Type B pancreatic cell (in vitro differentiated cells): Measurements from ENCODE around the gene QRFP. TPM values are rescaled to one million over a fixed set of nuclear protein-coding genes. Genes with fewer than 3 reads are reported as not detected.

Experiments
- DNase-seq: peaks from one replicate; pipeline ENCODE4 v3.0.0; 2021; ENCODE audit warnings: mixed read lengths; ENCODE audit not compliant: unreplicated experiment; ENCODE audit errors: extremely low spot score
- H3K27ac Mint-ChIP-seq: 2 replicates; pipeline ENCODE4 v1.8.0; 2021; ENCODE audit warnings: mild to moderate bottlenecking, mixed read lengths
- H3K27me3 Mint-ChIP-seq: 2 replicates; pipeline ENCODE4 v1.8.0; 2021; ENCODE audit warnings: mixed read lengths
- H3K36me3 Mint-ChIP-seq: 2 replicates; pipeline ENCODE4 v1.8.0; 2021; ENCODE audit warnings: mixed read lengths
- H3K4me1 Mint-ChIP-seq: one replicate; pipeline ENCODE4 v1.8.0; 2021; ENCODE audit warnings: mixed read lengths; ENCODE audit not compliant: unreplicated experiment
- H3K4me3 Mint-ChIP-seq: 2 replicates; pipeline ENCODE4 v1.8.0; 2021; ENCODE audit warnings: mild to moderate bottlenecking, mixed read lengths
- H3K9me3 Mint-ChIP-seq: 2 replicates; pipeline ENCODE4 v1.8.0; 2021; ENCODE audit warnings: mixed read lengths
- CTCF ChIP-seq: fragments of 200-600 bp; sonication (generic); conservative IDR thresholded peaks from 2 replicates; pipeline ENCODE4 v1.5.0; 2021; ENCODE audit warnings: antibody characterized with exemption, mild to moderate bottlenecking
- total RNA-seq: library from RNA; stranded (reverse); gene quantifications from 2 replicates; pipeline ENCODE4 v1.2.1, GENCODE V29; 2021; ENCODE audit warnings: low replicate concordance

QRFP gene
- total RNA-seq, 1 donor from 2014 or later, result not detected

GRCh38 chr9:130861372-130862180 lies 35.0 kb downstream of the QRFP start:
- Mint-ChIP-seq H3K9me3 (no peaks in the 10 kb centered on the region), H3K27me3 (no peaks in the 10 kb centered on the region), H3K27ac (no peak overlapping the region), H3K36me3 (peaks cover 36% of the 10 kb centered on the region), H3K4me1 (peaks cover 57% of the 10 kb centered on the region), H3K4me3 (no peak overlapping the region)
- no peak for TF ChIP-seq CTCF
- no peak for DNase-seq

GRCh38 chr9:130860458-130861316 lies 35.9 kb downstream of the QRFP start:
- peak overlapping the region; percentile 57 for H3K27ac Mint-ChIP-seq
- H3K9me3 Mint-ChIP-seq, result no peaks in the 10 kb centered on the region
- peaks cover 52% of the 10 kb centered on the region for H3K4me1 Mint-ChIP-seq
- H3K27me3 Mint-ChIP-seq, result no peaks in the 10 kb centered on the region
- DNase-seq, result no peak
- peaks cover 35% of the 10 kb centered on the region for H3K36me3 Mint-ChIP-seq
- no peak overlapping the region for H3K4me3 Mint-ChIP-seq
- no peak for TF ChIP-seq CTCF

- H3K27me3 Mint-ChIP-seq, result no peaks in the 10 kb centered on the region
- H3K9me3 Mint-ChIP-seq, result no peaks in the 10 kb centered on the region
- H3K27ac Mint-ChIP-seq, result no peak overlapping the region
- peaks cover 43% of the 10 kb centered on the region for H3K36me3 Mint-ChIP-seq
- no peak for DNase-seq
- H3K4me1 Mint-ChIP-seq, result peaks cover 52% of the 10 kb centered on the region
- TF ChIP-seq CTCF, result no peak
- H3K4me3 Mint-ChIP-seq, result no peak overlapping the region
Measured at GRCh38 chr9:130858739-130859705, 37.6 kb downstream of the QRFP start.

- H3K4me1 Mint-ChIP-seq, result peaks cover 45% of the 10 kb centered on the region
- no peak for DNase-seq
- H3K36me3 Mint-ChIP-seq, result peaks cover 36% of the 10 kb centered on the region
- no peak overlapping the region for H3K4me3 Mint-ChIP-seq
- H3K27ac Mint-ChIP-seq, result no peak overlapping the region
- H3K9me3 Mint-ChIP-seq, result no peaks in the 10 kb centered on the region
- H3K27me3 Mint-ChIP-seq, result no peaks in the 10 kb centered on the region
- TF ChIP-seq CTCF, result no peak
Measured at GRCh38 chr9:130857864-130858738, 38.5 kb downstream of the QRFP start.
